Sigmoid colon (tissue), 7 donors: ENCODE data around the gene RTN4IP1. TPM values are rescaled to one million over a fixed set of nuclear protein-coding genes. Genes with fewer than 3 reads are reported as not detected.

Experiments
- DNase-seq: peaks from one replicate; pipeline ENCODE4 v3.0.0-alpha.2; 2019
- H3K27ac ChIP-seq, 4 donors: fragments of 200-600 bp; sonication (generic); one replicate each; pipeline ENCODE4 v1.5.1; 2016 to 2019; ENCODE audit warnings: mild to moderate bottlenecking in 1 of 4
- H3K27me3 ChIP-seq, 3 donors: fragments of 200-600 bp; sonication (generic); one replicate each; pipeline ENCODE4 v1.5.1; 2019; ENCODE audit warnings: mild to moderate bottlenecking in 1 of 3
- H3K36me3 ChIP-seq, 4 donors: fragments of 200-600 bp; sonication (generic); one replicate each; pipeline ENCODE4 v1.5.1; 2016 to 2019
- H3K4me1 ChIP-seq, 4 donors: fragments of 200-600 bp; sonication (generic); one replicate each; pipeline ENCODE4 v1.5.1; 2017 to 2019
- H3K4me3 ChIP-seq, 4 donors: fragments of 200-600 bp; sonication (generic); one replicate each; pipeline ENCODE4 v1.5.1; 2017 to 2019; ENCODE audit warnings: mild to moderate bottlenecking in 2 of 4, moderate library complexity in 1 of 4
- H3K9me3 ChIP-seq, 4 donors: fragments of 200-600 bp in 3 of 4; sonication (generic) in 3 of 4; one replicate each; pipeline versions ENCODE4 v1.5.1 to v1.6.1; 2013 to 2019
- EP300 ChIP-seq, 4 donors: sonication (generic); formaldehyde crosslinking; IDR thresholded peaks; one replicate each; pipeline ENCODE4 v1.6.1; 2017; ENCODE audit warnings: antibody characterized with exemption in 4 of 4
- POLR2A ChIP-seq, 2 donors: fragments of 450-650 bp; IDR thresholded peaks; one replicate each; pipeline ENCODE4 v1.6.1; 2016; ENCODE audit warnings: antibody characterized with exemption in 2 of 2, mild to moderate bottlenecking in 2 of 2, moderate library complexity in 2 of 2
- POLR2AphosphoS5 ChIP-seq, 4 donors: sonication (generic); formaldehyde crosslinking; IDR thresholded peaks; one replicate each; pipeline ENCODE4 v1.6.1; 2017; ENCODE audit warnings: antibody characterized with exemption in 4 of 4
- WGBS, 2 donors: extraction: QIAGEN DNeasy Blood & Tissue Kit; methylation state at CpG; one replicate each; pipeline ENCODE4 v1.1.7; 2013; 5-methylcytosine and 5-hydroxymethylcytosine counted together
- intact Hi-C: fragments of 100-400 bp; cut with DNase I; formaldehyde crosslinking; loops from one replicate; pipeline ENCODE4 v1.15.1; 2023
- polyA plus RNA-seq, 3 donors: library from polyadenylated mRNA; stranded (reverse); fragments of 200-250 nt; gene quantifications; one replicate each; pipeline ENCODE4 v1.2.3, GENCODE V29; 2013
- total RNA-seq, 4 donors: library from RNA; depleted of rRNA; stranded (reverse); fragments of >200 nt; gene quantifications; one replicate each; pipeline ENCODE4 v1.1.0, GENCODE V29; 2016
- TF ChIP-seq, protein P1 (sequence below), 4 experiments: fragments of 450-650 bp in 3 of 4; fragments of 200-600 bp in 1 of 4; IDR thresholded peaks; one replicate each; pipeline ENCODE4 v1.5.1; 2016 to 2019; ENCODE audit warnings: antibody characterized with exemption in 4 of 4, mild to moderate bottlenecking in 3 of 4, moderate library complexity in 2 of 4
- donor health status: healthy with polysubstance abuse.
- donor health status: Bipolar disorder and iron deficiency.
- donor health status: healthy.

The RTN4IP1 gene
- total and polyA plus RNA-seq, 7 donors, result 2.2 to 15.3 (median 7.1) TPM

GRCh38 chr6:106659859-106660258 is 30.6 kb upstream of the RTN4IP1 start:
- intact Hi-C loops, result no loop called here
- Histone ChIP-seq H3K4me1 (peaks cover 0 to 9% (median 0%) of the 10 kb centered on the region in 4 donors), H3K27ac (no peak overlapping the region), H3K36me3 (peaks cover 0 to 87% (median 23%) of the 10 kb centered on the region in 4 donors), H3K4me3 (no peak overlapping the region), H3K27me3 (no peaks in the 10 kb centered on the region), H3K9me3 (peaks cover 0 to 4% (median under 1%) of the 10 kb centered on the region in 4 donors)
- no peak for TF ChIP-seq POLR2AphosphoS5 (IDR thresholded peaks at IDR 0.05)
- no peak for TF ChIP-seq EP300 (IDR thresholded peaks at IDR 0.05)
- TF ChIP-seq POLR2A (IDR thresholded peaks at IDR 0.05), result no peak
- TF ChIP-seq, protein P1, sequence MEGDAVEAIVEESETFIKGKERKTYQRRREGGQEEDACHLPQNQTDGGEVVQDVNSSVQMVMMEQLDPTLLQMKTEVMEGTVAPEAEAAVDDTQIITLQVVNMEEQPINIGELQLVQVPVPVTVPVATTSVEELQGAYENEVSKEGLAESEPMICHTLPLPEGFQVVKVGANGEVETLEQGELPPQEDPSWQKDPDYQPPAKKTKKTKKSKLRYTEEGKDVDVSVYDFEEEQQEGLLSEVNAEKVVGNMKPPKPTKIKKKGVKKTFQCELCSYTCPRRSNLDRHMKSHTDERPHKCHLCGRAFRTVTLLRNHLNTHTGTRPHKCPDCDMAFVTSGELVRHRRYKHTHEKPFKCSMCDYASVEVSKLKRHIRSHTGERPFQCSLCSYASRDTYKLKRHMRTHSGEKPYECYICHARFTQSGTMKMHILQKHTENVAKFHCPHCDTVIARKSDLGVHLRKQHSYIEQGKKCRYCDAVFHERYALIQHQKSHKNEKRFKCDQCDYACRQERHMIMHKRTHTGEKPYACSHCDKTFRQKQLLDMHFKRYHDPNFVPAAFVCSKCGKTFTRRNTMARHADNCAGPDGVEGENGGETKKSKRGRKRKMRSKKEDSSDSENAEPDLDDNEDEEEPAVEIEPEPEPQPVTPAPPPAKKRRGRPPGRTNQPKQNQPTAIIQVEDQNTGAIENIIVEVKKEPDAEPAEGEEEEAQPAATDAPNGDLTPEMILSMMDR (IDR thresholded peaks at IDR 0.05), result no peak
- 96 to 98% methylated on average over 2 of the region's 2 CpGs for WGBS, 2 donors
- no peak for DNase-seq

DNA sequence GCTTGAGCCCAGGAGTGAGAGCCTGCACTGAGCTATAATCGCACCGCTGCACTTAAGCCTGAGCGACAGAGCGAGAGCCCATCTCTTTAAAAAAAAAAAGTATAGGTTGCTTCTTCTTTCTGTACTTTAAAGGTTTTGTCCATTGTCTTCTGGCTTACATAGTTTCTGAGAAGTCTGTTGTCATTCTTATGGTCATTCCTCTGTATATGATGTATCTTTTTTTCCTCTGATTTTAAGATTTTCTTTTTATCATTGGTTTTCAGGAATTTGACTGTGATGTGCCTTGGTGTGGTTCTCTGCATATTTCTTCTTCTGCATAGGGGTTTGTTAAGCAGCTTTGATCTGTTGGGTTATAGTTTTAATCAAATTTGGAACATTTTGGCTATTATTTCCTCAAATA is 29.2 kb upstream of the RTN4IP1 start:
- Histone ChIP-seq H3K9me3 (peaks cover 0 to 4% (median under 1%) of the 10 kb centered on the region in 4 donors), H3K27me3 (no peaks in the 10 kb centered on the region), H3K36me3 (peaks cover 0 to 84% (median 26%) of the 10 kb centered on the region in 4 donors), H3K4me3 (no peak overlapping the region), H3K27ac (no peak overlapping the region), H3K4me1 (peaks cover 0 to 9% (median 0%) of the 10 kb centered on the region in 4 donors)
- WGBS, 2 donors, result 98% methylated on average over 4 of the region's 4 CpGs
- intact Hi-C loops, result no loop called here
- TF ChIP-seq EP300 (IDR thresholded peaks at IDR 0.05), result no peak
- no peak for DNase-seq

DNA sequence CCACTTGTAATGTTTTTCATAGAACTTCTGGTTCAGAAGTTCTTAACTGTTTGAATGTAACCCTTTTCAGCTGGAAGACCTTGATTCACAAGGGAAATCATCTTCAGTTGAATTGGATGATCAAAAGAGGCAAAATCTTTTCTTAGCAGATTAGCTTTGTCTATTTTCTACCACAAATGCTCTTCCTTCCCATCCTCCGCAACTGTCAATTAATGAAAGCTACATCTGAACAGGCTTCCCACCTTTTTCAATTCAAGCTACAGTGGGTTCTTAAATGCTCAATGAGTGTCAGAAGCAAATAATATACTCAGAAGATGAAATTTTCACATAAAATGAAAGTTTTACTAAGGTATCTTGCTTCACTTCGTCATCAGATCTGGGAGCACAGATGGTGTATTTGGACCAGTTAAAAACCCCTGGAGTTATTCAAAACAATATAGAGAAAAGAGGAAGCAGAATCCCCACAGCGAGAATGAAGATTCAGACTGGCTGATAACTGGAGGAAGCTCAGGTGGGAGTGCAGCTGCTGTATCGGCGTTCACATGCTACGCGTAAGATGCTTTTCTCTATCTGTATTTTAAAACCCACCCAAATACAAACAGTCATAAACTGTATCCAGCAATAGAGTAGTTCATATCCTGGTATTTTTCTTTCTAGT is 19.5 kb upstream of the RTN4IP1 start:
- intact Hi-C loops, result no loop called here
- TF ChIP-seq EP300 (IDR thresholded peaks at IDR 0.05), result no peak
- TF ChIP-seq POLR2A (IDR thresholded peaks at IDR 0.05), result no peak
- TF ChIP-seq, protein P1 (IDR thresholded peaks at IDR 0.05), result no peak
- TF ChIP-seq POLR2AphosphoS5 (IDR thresholded peaks at IDR 0.05), result no peak
- peaks cover 5 to 79% (median 22%) of the 10 kb centered on the region in 4 donors for H3K36me3 ChIP-seq

GRCh38 chr6:106643061-106643460 is 13.8 kb upstream of the RTN4IP1 start:
- intact Hi-C loops, result no loop called here
- DNase-seq, result no peak
- no peak overlapping the region for H3K4me3 ChIP-seq
- H3K27ac ChIP-seq, result no peak overlapping the region
- H3K9me3 ChIP-seq, result no peaks in the 10 kb centered on the region
- WGBS, 2 donors, result 97 to 99% methylated on average over 2 of the region's 2 CpGs
- H3K4me1 ChIP-seq, result no peaks in the 10 kb centered on the region
- H3K36me3 ChIP-seq, result peaks cover 0 to 60% (median 10%) of the 10 kb centered on the region in 4 donors
- no peaks in the 10 kb centered on the region for H3K27me3 ChIP-seq
- TF ChIP-seq POLR2A (IDR thresholded peaks at IDR 0.05) (no peak), POLR2AphosphoS5 (IDR thresholded peaks at IDR 0.05) (no peak), EP300 (IDR thresholded peaks at IDR 0.05) (no peak)
- TF ChIP-seq, protein P1 (IDR thresholded peaks at IDR 0.05), result no peak

More for the DNA sequence above, 19.5 kb upstream of the RTN4IP1 start:
- H3K27ac ChIP-seq, result no peak overlapping the region
- no peaks in the 10 kb centered on the region for H3K27me3 ChIP-seq
- H3K4me1 ChIP-seq, result no peaks in the 10 kb centered on the region
- WGBS, 2 donors, result 76 to 93% methylated on average over 7 of the region's 7 CpGs
- H3K4me3 ChIP-seq, result no peak overlapping the region
- no peak for DNase-seq
- H3K9me3 ChIP-seq, result no peaks in the 10 kb centered on the region

GRCh38 chr6:106642476-106642875 is 13.2 kb upstream of the RTN4IP1 start:
- intact Hi-C loops, result no loop called here
- H3K9me3 ChIP-seq, result no peaks in the 10 kb centered on the region
- TF ChIP-seq POLR2A (IDR thresholded peaks at IDR 0.05) (no peak), POLR2AphosphoS5 (IDR thresholded peaks at IDR 0.05) (no peak), EP300 (IDR thresholded peaks at IDR 0.05) (no peak)
- 96 to 97% methylated on average over 4 of the region's 4 CpGs for WGBS, 2 donors
- H3K36me3 ChIP-seq, result peaks cover 0 to 59% (median 10%) of the 10 kb centered on the region in 4 donors
- H3K27ac ChIP-seq, result no peak overlapping the region
- no peak for DNase-seq
- H3K27me3 ChIP-seq, result no peaks in the 10 kb centered on the region
- H3K4me1 ChIP-seq, result no peaks in the 10 kb centered on the region
- no peak overlapping the region for H3K4me3 ChIP-seq
